ENCODE measurements around the gene MON1A.

DNA sequence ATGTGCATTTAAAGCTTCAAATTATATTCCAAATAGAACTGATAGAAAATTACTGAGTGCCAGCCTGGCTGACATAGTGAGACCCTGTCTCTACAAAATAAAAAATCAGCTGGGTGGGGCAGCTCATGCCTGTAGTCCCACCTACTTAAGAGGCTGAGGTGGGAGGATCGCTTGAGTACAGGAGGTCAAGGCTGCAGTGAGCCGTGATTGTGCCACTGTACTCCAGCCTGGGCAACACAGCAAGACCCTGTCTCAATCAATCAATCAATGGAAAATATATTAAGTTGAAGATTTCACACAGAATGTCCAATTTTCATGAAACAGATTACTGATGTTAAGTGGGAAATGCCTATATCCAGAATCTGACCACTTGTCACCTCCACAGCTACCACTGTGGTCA is 4.1 kb downstream of the MON1A start:
- TF ChIP-seq, protein P1, sequence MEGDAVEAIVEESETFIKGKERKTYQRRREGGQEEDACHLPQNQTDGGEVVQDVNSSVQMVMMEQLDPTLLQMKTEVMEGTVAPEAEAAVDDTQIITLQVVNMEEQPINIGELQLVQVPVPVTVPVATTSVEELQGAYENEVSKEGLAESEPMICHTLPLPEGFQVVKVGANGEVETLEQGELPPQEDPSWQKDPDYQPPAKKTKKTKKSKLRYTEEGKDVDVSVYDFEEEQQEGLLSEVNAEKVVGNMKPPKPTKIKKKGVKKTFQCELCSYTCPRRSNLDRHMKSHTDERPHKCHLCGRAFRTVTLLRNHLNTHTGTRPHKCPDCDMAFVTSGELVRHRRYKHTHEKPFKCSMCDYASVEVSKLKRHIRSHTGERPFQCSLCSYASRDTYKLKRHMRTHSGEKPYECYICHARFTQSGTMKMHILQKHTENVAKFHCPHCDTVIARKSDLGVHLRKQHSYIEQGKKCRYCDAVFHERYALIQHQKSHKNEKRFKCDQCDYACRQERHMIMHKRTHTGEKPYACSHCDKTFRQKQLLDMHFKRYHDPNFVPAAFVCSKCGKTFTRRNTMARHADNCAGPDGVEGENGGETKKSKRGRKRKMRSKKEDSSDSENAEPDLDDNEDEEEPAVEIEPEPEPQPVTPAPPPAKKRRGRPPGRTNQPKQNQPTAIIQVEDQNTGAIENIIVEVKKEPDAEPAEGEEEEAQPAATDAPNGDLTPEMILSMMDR (conservative IDR thresholded peaks at IDR 0.05 in 1 of 2, IDR thresholded peaks at IDR 0.05 in 1 of 2; ENCODE audit: extremely low read depth in 1 of 2, insufficient read depth in 1 of 2, low read depth in 1 of 2, low read length in 2 of 2): no peak
- no peak for TF ChIP-seq EZH2 (IDR thresholded peaks at IDR 0.05; ENCODE audit: borderline replicate concordance, low read length)

All from mammary epithelial cell (primary cell).